ENCODE data around the gene GMPS. TPM values are rescaled to one million over a fixed set of nuclear protein-coding genes. Genes with fewer than 3 reads are reported as not detected.

GMPS gene
- total RNA-seq, 1 donor from 2014 or later, result 69.3 TPM

DNA sequence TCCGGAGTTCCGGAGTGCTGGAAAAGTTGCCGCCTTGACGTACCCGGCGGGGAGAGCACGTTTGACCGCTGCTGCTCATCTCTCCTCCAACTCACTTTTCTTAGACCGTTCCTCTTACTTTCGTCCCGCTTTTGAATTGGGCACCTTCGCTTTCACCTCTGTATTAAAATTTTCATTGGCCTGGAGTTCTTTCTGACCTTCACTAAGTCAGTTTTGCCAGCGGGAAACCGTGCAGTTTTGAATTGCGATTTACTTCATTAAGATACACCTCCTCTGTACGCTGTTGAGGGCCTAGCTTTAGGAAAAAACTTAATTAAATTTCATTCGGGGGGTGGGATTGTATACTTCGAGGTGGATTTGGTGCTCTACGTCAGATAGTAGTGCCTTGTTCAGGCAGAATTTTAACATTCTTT, 1.3 kb downstream of the GMPS start:
- no peaks in the 10 kb centered on the region for H3K27me3 Mint-ChIP-seq (ENCODE audit: low read depth)
- no peak for TF ChIP-seq CTCF (IDR thresholded peaks at IDR 0.05; ENCODE audit: unreplicated experiment)
- H3K36me3 Mint-ChIP-seq, result no peaks in the 10 kb centered on the region
- H3K4me1 Mint-ChIP-seq, result peaks cover 19% of the 10 kb centered on the region
- H3K27ac Mint-ChIP-seq, result peak overlapping the region; percentile 97
- DNase-seq (ENCODE audit: low spot score in 2 of 2, unreplicated experiment in 2 of 2), result no peak
- peak overlapping the region; percentile 95 for H3K4me3 Mint-ChIP-seq
- H3K9me3 Mint-ChIP-seq, result no peaks in the 10 kb centered on the region

- Mint-ChIP-seq H3K27ac (peak overlapping the region; percentile 30), H3K4me3 (no peak overlapping the region), H3K36me3 (no peaks in the 10 kb centered on the region), H3K27me3 (ENCODE audit: low read depth) (no peaks in the 10 kb centered on the region), H3K4me1 (peaks cover 19% of the 10 kb centered on the region), H3K9me3 (no peaks in the 10 kb centered on the region)
- DNase-seq (ENCODE audit: low spot score in 2 of 2, unreplicated experiment in 2 of 2), result no peak
- no peak for TF ChIP-seq CTCF (IDR thresholded peaks at IDR 0.05; ENCODE audit: unreplicated experiment)
These were observed 2.6 kb downstream of the GMPS start for GRCh38 chr3:155872904-155873646.

DNA sequence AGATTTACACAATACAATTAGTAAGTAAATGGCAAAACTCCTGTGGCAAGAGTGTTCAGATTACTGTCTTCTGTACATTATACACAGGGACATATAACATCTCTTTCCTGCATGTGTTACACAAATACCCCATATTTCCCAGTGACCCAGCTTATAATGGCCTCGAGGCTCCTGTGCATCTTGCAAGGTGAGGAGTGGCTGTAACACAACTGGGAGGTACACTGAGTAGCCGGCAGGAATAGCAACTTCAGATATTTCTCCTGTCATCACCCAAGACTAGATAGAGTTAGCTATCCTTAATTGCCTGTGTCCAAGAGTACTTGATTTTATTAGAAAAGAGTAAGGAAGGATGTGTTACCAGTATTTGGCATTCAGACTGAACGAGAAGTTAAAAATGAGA, 5.6 kb downstream of the GMPS start:
- no peak for DNase-seq (ENCODE audit: low spot score in 2 of 2, unreplicated experiment in 2 of 2)
- H3K4me3 Mint-ChIP-seq, result no peak overlapping the region
- no peaks in the 10 kb centered on the region for H3K9me3 Mint-ChIP-seq
- peaks cover 14% of the 10 kb centered on the region for H3K4me1 Mint-ChIP-seq
- no peaks in the 10 kb centered on the region for H3K27me3 Mint-ChIP-seq (ENCODE audit: low read depth)
- no peak for TF ChIP-seq CTCF (IDR thresholded peaks at IDR 0.05; ENCODE audit: unreplicated experiment)
- H3K36me3 Mint-ChIP-seq, result peaks cover 2% of the 10 kb centered on the region
- H3K27ac Mint-ChIP-seq, result no peak overlapping the region

GRCh38 chr3:155876503-155876902, 6.1 kb downstream of the GMPS start:
- H3K4me3 Mint-ChIP-seq, result no peak overlapping the region
- DNase-seq (ENCODE audit: low spot score in 2 of 2, unreplicated experiment in 2 of 2), result no peak
- TF ChIP-seq CTCF (IDR thresholded peaks at IDR 0.05; ENCODE audit: unreplicated experiment), result no peak
- H3K27me3 Mint-ChIP-seq (ENCODE audit: low read depth), result no peaks in the 10 kb centered on the region
- H3K9me3 Mint-ChIP-seq, result no peaks in the 10 kb centered on the region
- peaks cover 2% of the 10 kb centered on the region for H3K36me3 Mint-ChIP-seq
- H3K4me1 Mint-ChIP-seq, result peaks cover 14% of the 10 kb centered on the region
- no peak overlapping the region for H3K27ac Mint-ChIP-seq

DNA sequence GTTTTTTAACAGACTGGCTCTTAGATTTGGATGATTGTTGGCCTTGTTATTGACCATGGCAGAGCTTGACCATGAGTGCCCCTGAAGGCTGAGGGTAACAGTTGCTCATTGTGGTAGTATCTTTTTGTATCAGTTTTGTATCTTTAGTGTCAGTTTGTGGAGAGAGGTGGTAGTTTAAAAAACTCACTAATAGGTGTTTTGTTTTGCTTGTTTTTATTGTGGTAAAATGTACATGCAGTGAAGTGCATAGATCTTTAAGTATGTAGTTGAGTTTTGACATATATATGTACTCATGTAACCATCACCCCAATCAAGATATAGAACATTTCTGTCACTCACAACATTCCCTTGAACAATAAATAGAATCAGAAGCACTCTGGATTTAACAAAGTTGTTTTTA, 9.8 kb downstream of the GMPS start:
- no peaks in the 10 kb centered on the region for H3K27me3 Mint-ChIP-seq (ENCODE audit: low read depth)
- no peak for DNase-seq (ENCODE audit: low spot score in 2 of 2, unreplicated experiment in 2 of 2)
- H3K4me1 Mint-ChIP-seq, result no peaks in the 10 kb centered on the region
- peaks cover 2% of the 10 kb centered on the region for H3K36me3 Mint-ChIP-seq
- no peaks in the 10 kb centered on the region for H3K9me3 Mint-ChIP-seq
- TF ChIP-seq CTCF (IDR thresholded peaks at IDR 0.05; ENCODE audit: unreplicated experiment), result no peak
- H3K4me3 Mint-ChIP-seq, result no peak overlapping the region
- H3K27ac Mint-ChIP-seq, result no peak overlapping the region
